Endothelial cell of umbilical vein (primary cell): ENCODE measurements around the gene ETV7. TPM values are rescaled to one million over a fixed set of nuclear protein-coding genes. Genes with fewer than 3 reads are reported as not detected.

Experiments used
- BruUV-seq: library from RNA; stranded (reverse); fragments of 400-500 nt; replicated peaks from 2 replicates; lab custom pipeline; 2021; lab: Mats Ljungman, UMichigan
- CTCF ChIA-PET: fragments of 300-600, 350-600 bp; sonication (Branson Sonifier 250); formaldehyde crosslinking; loops from one replicate; lab custom pipeline; 2021; ENCODE audit warnings: antibody characterized with exemption, inconsistent platforms; lab: Charles Lee
- POLR2A ChIA-PET: fragments of 300-600, 350-600 bp; sonication (Branson Sonifier 250); formaldehyde crosslinking; loops from one replicate; lab custom pipeline; 2021; ENCODE audit warnings: antibody characterized with exemption, inconsistent platforms; lab: Charles Lee
- DNase-seq: peaks from one replicate; pipeline ENCODE4 v3.0.0-alpha.2; 2011; ENCODE audit warnings: low read depth, low spot score
- FAIRE-seq: peaks from 2 replicates; lab custom pipeline; 2011; peaks lifted over from hg19 to GRCh38; lab: Jason Lieb, UNC
- H2AFZ ChIP-seq: 2 replicates; pipeline ENCODE4 v1.6.0; 2012; ENCODE audit warnings: low read depth, low read length, control low read depth, inconsistent platforms
- H3K27ac ChIP-seq: 2 replicates; pipeline ENCODE4 v1.5.1; 2011; ENCODE audit warnings: low read depth, mild to moderate bottlenecking, control low read depth, low read length, moderate library complexity; ENCODE audit not compliant: insufficient read depth
- H3K27me3 ChIP-seq, 2 experiments: 2 replicates each; pipeline versions ENCODE4 v1.6.0 to v1.6.1; 2011; ENCODE audit warnings: low read length in 2 of 2, mixed read lengths in 1 of 2; ENCODE audit not compliant: control insufficient read depth in 2 of 2, insufficient read depth in 2 of 2
- H3K36me3 ChIP-seq, 2 experiments: 2 replicates in 1 of 2; 3 replicates in 1 of 2; pipeline ENCODE4 v1.5.1; 2011; ENCODE audit warnings: low read length in 2 of 2, mild to moderate bottlenecking in 1 of 2, moderate library complexity in 1 of 2; ENCODE audit not compliant: control insufficient read depth in 2 of 2, insufficient read depth in 2 of 2; ENCODE audit errors: extremely low read depth in 1 of 2
- H3K4me1 ChIP-seq: 3 replicates; pipeline ENCODE4 v1.5.1; 2011; ENCODE audit warnings: mild to moderate bottlenecking, low read length; ENCODE audit not compliant: control insufficient read depth, insufficient read depth; ENCODE audit errors: extremely low read depth
- H3K4me2 ChIP-seq: 2 replicates; pipeline ENCODE4 v1.6.1; 2011; ENCODE audit warnings: low read length, control low read depth, mixed read lengths; ENCODE audit not compliant: insufficient read depth
- H3K4me3 ChIP-seq, 3 experiments: fragments of 200-600 bp in 1 of 3; sonication (generic), shearing (Covaris generic) in 1 of 3; replicated peaks in 1 of 3; 2 replicates each; pipeline ENCODE4 v1.5.1; 2011 to 2016; ENCODE audit warnings: control low read depth in 3 of 3, low read length in 3 of 3, mild to moderate bottlenecking in 2 of 3, inconsistent platforms in 1 of 3, low read depth in 1 of 3, moderate library complexity in 1 of 3; ENCODE audit not compliant: insufficient read depth in 1 of 3
- H3K79me2 ChIP-seq: 2 replicates; pipeline ENCODE4 v1.6.0; 2012; ENCODE audit warnings: low read length, inconsistent platforms; ENCODE audit not compliant: control insufficient read depth, insufficient read depth
- H3K9ac ChIP-seq: replicated peaks from 2 replicates; pipeline ENCODE3; 2011; ENCODE audit warnings: low read length, control low read depth; ENCODE audit not compliant: insufficient read depth; ENCODE audit errors: extremely low read depth
- H3K9me1 ChIP-seq: replicated peaks from 3 replicates; pipeline ENCODE4 v1.6.0; 2011; ENCODE audit warnings: mild to moderate bottlenecking, low read length; ENCODE audit not compliant: control insufficient read depth, insufficient read depth; ENCODE audit errors: extremely low read depth
- H3K9me3 ChIP-seq: replicated peaks from 2 replicates; pipeline ENCODE4 v1.5.1; 2012; ENCODE audit warnings: low read length, inconsistent platforms; ENCODE audit not compliant: control insufficient read depth, insufficient read depth
- H4K20me1 ChIP-seq: replicated peaks from 2 replicates; pipeline ENCODE3; 2011; ENCODE audit warnings: mild to moderate bottlenecking, low read length; ENCODE audit not compliant: control insufficient read depth, insufficient read depth; ENCODE audit errors: extremely low read depth
- JUN ChIP-seq: IDR thresholded peaks from 2 replicates; pipeline ENCODE4 v1.6.1; 2011; ENCODE audit warnings: borderline replicate concordance, low read depth; ENCODE audit not compliant: insufficient read length, insufficient read depth
- MYC ChIP-seq: IDR thresholded peaks from one replicate; pipeline ENCODE4 v1.6.1; 2011; ENCODE audit warnings: mild to moderate bottlenecking, low read depth, low read length
- dilution Hi-C: fragments of 300-500 bp; cut with MboI; formaldehyde crosslinking; loops from one replicate; pipeline ENCODE4 v1.15.0; 2019; ENCODE audit warnings: low sequenced_read_pairs; ENCODE audit not compliant: extremely low pct_ligation_motif_present
- intact Hi-C: fragments of 100-400 bp; cut with micrococcal nuclease; formaldehyde crosslinking; loops from one replicate; pipeline ENCODE4 v1.10.0; 2022
- polyA plus RNA-seq, 4 experiments: library from polyadenylated mRNA; depleted of rRNA in 3 of 4; stranded (reverse) in 3 of 4; unstranded in 1 of 4; fragments of >200 nt; gene quantifications; 2 replicates each; pipeline versions ENCODE4 v1.2.1 to v1.2.3, GENCODE V29; 2011 to 2012; ENCODE audit warnings: missing spikeins in 1 of 4
- total RNA-seq: library from RNA; stranded (reverse); gene quantifications from 2 replicates; pipeline ENCODE4 v1.2.3, GENCODE V29; 2021
- TF ChIP-seq, protein P1 (sequence below), 2 donors: IDR thresholded peaks; 1 replicate in 1 of 2; 2 replicates in 1 of 2; pipeline ENCODE4 v1.5.1; 2011; ENCODE audit warnings: low read length in 2 of 2, mild to moderate bottlenecking in 2 of 2, moderate library complexity in 2 of 2, control low read depth in 1 of 2, inconsistent platforms in 1 of 2, low read depth in 1 of 2; ENCODE audit not compliant: insufficient read depth in 1 of 2; ENCODE audit errors: extremely low read depth in 1 of 2

Gene ETV7
- total and polyA plus RNA-seq, 2 donors (not counting 3 experiments of a cell fraction or from before 2014, with no cell fraction given), result 0.23 to 0.58 TPM

DNA sequence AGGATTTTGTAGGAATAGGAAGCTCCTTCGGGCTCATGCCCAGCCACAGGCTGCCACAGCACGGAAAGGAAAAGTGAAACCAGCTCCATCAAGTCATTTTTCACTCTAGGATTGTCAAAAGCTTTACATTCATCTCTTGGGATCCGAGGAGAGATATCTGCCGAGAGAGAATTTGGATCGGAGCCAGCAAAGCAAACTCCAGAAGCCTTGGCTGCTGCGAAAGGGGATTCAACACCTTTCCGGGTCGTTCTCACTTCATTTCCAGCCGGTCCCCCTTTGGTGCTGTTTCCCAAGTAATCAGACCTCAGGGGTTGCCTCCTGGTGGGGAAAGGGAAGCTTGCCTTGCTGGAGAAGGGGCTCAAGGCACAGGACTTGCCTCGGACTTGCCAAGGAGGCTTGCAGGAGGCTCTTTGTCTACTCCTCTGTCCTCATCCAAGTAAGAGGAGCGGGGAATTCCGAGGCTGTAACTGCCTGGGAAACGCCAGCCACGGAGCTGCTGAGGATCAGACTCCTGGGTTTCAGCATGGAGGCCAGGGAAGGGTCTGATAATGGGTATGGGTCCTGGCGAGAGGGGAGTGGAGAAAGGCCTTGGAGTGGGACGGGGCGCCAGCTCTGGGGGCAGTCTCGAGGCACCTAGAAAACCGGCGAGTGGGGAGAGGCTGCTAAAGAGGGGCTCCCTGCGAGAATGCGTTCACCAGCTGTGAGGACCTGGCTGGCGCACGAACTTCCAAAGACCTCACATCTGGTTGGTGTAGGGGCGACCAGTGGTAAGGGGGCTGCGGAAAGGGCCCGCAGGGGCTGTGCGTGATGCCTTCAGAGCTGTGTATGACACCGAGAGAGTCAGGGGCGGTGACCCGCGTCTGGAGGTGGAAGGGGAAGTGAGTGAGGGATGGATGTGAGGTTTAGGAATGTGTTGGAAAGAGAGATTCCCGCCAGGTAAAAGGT lies 702 bp downstream of the ETV7 start:
- no peaks in the 10 kb centered on the region for H3K36me3 ChIP-seq
- TF ChIP-seq, protein P1, sequence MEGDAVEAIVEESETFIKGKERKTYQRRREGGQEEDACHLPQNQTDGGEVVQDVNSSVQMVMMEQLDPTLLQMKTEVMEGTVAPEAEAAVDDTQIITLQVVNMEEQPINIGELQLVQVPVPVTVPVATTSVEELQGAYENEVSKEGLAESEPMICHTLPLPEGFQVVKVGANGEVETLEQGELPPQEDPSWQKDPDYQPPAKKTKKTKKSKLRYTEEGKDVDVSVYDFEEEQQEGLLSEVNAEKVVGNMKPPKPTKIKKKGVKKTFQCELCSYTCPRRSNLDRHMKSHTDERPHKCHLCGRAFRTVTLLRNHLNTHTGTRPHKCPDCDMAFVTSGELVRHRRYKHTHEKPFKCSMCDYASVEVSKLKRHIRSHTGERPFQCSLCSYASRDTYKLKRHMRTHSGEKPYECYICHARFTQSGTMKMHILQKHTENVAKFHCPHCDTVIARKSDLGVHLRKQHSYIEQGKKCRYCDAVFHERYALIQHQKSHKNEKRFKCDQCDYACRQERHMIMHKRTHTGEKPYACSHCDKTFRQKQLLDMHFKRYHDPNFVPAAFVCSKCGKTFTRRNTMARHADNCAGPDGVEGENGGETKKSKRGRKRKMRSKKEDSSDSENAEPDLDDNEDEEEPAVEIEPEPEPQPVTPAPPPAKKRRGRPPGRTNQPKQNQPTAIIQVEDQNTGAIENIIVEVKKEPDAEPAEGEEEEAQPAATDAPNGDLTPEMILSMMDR (IDR thresholded peaks at IDR 0.05; ENCODE audit: extremely low read depth in 1 of 2, insufficient read depth in 1 of 2, low read depth in 1 of 2, low read length in 2 of 2), result peak in 1 of 2 donors; percentile 22
- TF ChIP-seq JUN (no peak), MYC (no peak)
- no peaks in the 10 kb centered on the region for H4K20me1 ChIP-seq
- FAIRE-seq (peak; percentile 95), DNase-seq (peak; percentile 74)
- TSS peak; percentile 60 for BruUV-seq
- ChIA-PET POLR2A (no interaction called here), CTCF (interaction anchor here (0.5 to 2.0 kb wide), 13 partner anchors 10 to 247 kb away, joined by 3 to 12 read pairs (median 4); no protein-coding TSS in a partner anchor)
- peak overlapping the region; percentile 72 for H3K9ac ChIP-seq
- peak overlapping the region; percentile 10 for H3K27ac ChIP-seq
- H3K4me1 ChIP-seq, result peaks cover 13% of the 10 kb centered on the region
- peak overlapping the region; percentile 84 for H3K4me2 ChIP-seq
- dilution Hi-C loops, result no loop called here
- intact Hi-C loops, result loop anchor here (1.0 kb wide), 1 partner anchor 37 kb away; no protein-coding TSS in a partner anchor
- H3K4me3 ChIP-seq, result peak overlapping the region; percentile 42 to 66 (median 61)
- no peaks in the 10 kb centered on the region for H3K79me2 ChIP-seq
- H2AFZ ChIP-seq, result peak overlapping the region; percentile 90
- H3K27me3 ChIP-seq, result peaks cover 18 to 21% of the 10 kb centered on the region in 2 experiments
- H3K9me3 ChIP-seq, result no peaks in the 10 kb centered on the region
- no peaks in the 10 kb centered on the region for H3K9me1 ChIP-seq
